Trophoblast cell (in vitro differentiated cells and primary cell): Measurements from ENCODE around the gene CACNA1I.

ENCODE experiments used
- DNase-seq, 2 donors: peaks; one replicate each; pipeline ENCODE4 v3.0.0-alpha.2; 2016
- H2AFZ ChIP-seq: 2 replicates; pipeline ENCODE4 v1.6.1; 2013; ENCODE audit warnings: low read length, moderate library complexity, mild to moderate bottlenecking; ENCODE audit not compliant: insufficient read depth, poor library complexity
- H2AK5ac ChIP-seq: 2 replicates; pipeline ENCODE4 v1.6.1; 2013; ENCODE audit warnings: mild to moderate bottlenecking, low read length
- H2BK120ac ChIP-seq: 2 replicates; pipeline ENCODE4 v1.6.1; 2013; ENCODE audit warnings: low read length, mild to moderate bottlenecking, moderate library complexity; ENCODE audit not compliant: insufficient read depth, poor library complexity
- H2BK12ac ChIP-seq: 2 replicates; pipeline ENCODE4 v1.6.1; 2013; ENCODE audit warnings: mild to moderate bottlenecking, low read length, moderate library complexity
- H2BK5ac ChIP-seq: 2 replicates; pipeline ENCODE4 v1.6.1; 2013; ENCODE audit warnings: low read length, low read depth, moderate library complexity, mild to moderate bottlenecking; ENCODE audit not compliant: poor library complexity
- H3K14ac ChIP-seq: 2 replicates; pipeline ENCODE4 v1.6.1; 2013; ENCODE audit warnings: mild to moderate bottlenecking, low read length
- H3K18ac ChIP-seq: 2 replicates; pipeline ENCODE4 v1.6.1; 2013; ENCODE audit warnings: mild to moderate bottlenecking, low read length
- H3K23ac ChIP-seq: 2 replicates; pipeline ENCODE4 v1.6.1; 2013; ENCODE audit warnings: low read length
- H3K27ac ChIP-seq: 2 replicates; pipeline ENCODE4 v1.5.1; 2013; ENCODE audit warnings: low read depth, mild to moderate bottlenecking, inconsistent platforms, low read length, moderate library complexity
- H3K27me3 ChIP-seq: 2 replicates; pipeline ENCODE4 v1.6.1; 2013; ENCODE audit warnings: inconsistent platforms, mild to moderate bottlenecking, low read length, moderate library complexity; ENCODE audit not compliant: insufficient read depth
- H3K36me3 ChIP-seq, 2 experiments: 1 replicate in 1 of 2; 2 replicates in 1 of 2; pipeline ENCODE4 v1.6.1; 2013; ENCODE audit warnings: low read length in 2 of 2, mild to moderate bottlenecking in 2 of 2, moderate library complexity in 1 of 2; ENCODE audit not compliant: insufficient read depth in 2 of 2, control insufficient read depth in 1 of 2
- H3K4ac ChIP-seq: 2 replicates; pipeline ENCODE4 v1.6.1; 2013; ENCODE audit warnings: low read depth, mild to moderate bottlenecking, low read length, moderate library complexity
- H3K4me1 ChIP-seq, 2 experiments: 1 replicate in 1 of 2; 2 replicates in 1 of 2; pipeline ENCODE4 v1.6.1; 2013; ENCODE audit warnings: low read length in 2 of 2, mild to moderate bottlenecking in 2 of 2, moderate library complexity in 1 of 2; ENCODE audit not compliant: insufficient read depth in 2 of 2, control insufficient read depth in 1 of 2
- H3K4me2 ChIP-seq: 2 replicates; pipeline ENCODE4 v1.6.1; 2013; ENCODE audit warnings: inconsistent platforms, mild to moderate bottlenecking, low read length, moderate library complexity
- H3K4me3 ChIP-seq: 2 replicates; pipeline ENCODE4 v1.5.1; 2013; ENCODE audit warnings: mild to moderate bottlenecking, low read depth, low read length, inconsistent platforms
- H3K79me1 ChIP-seq: one replicate; pipeline ENCODE4 v1.6.1; 2013; ENCODE audit warnings: low read length
- H3K79me2 ChIP-seq: 2 replicates; pipeline ENCODE4 v1.6.1; 2013; ENCODE audit warnings: low read length, mild to moderate bottlenecking; ENCODE audit not compliant: control insufficient read depth, insufficient read depth, poor library complexity
- H3K9ac ChIP-seq: 2 replicates; pipeline ENCODE4 v1.6.1; 2013; ENCODE audit warnings: mild to moderate bottlenecking, low read length
- H3K9me3 ChIP-seq: 2 replicates; pipeline ENCODE4 v1.6.1; 2013; ENCODE audit warnings: low read depth, mild to moderate bottlenecking, control low read depth, inconsistent platforms, low read length; ENCODE audit not compliant: insufficient read depth
- H4K12ac ChIP-seq: 2 replicates; pipeline ENCODE4 v1.6.1; 2013; ENCODE audit warnings: low read depth, mild to moderate bottlenecking, low read length, moderate library complexity
- H4K8ac ChIP-seq: 2 replicates; pipeline ENCODE4 v1.6.1; 2013; ENCODE audit warnings: low read depth, mild to moderate bottlenecking, low read length, moderate library complexity
- H4K91ac ChIP-seq: one replicate; pipeline ENCODE4 v1.6.1; 2013; ENCODE audit warnings: low read depth, mild to moderate bottlenecking, low read length, moderate library complexity
- WGBS: extraction: QIAGEN DNeasy Blood & Tissue Kit; methylation state at CpG from one replicate; pipeline ENCODE4 v1.1.7; 2013; ENCODE audit warnings: missing lambda C conversion rate; ENCODE audit not compliant: insufficient read length, insufficient coverage; ENCODE audit errors: extremely low coverage; 5-methylcytosine and 5-hydroxymethylcytosine counted together

CACNA1I gene

DNA sequence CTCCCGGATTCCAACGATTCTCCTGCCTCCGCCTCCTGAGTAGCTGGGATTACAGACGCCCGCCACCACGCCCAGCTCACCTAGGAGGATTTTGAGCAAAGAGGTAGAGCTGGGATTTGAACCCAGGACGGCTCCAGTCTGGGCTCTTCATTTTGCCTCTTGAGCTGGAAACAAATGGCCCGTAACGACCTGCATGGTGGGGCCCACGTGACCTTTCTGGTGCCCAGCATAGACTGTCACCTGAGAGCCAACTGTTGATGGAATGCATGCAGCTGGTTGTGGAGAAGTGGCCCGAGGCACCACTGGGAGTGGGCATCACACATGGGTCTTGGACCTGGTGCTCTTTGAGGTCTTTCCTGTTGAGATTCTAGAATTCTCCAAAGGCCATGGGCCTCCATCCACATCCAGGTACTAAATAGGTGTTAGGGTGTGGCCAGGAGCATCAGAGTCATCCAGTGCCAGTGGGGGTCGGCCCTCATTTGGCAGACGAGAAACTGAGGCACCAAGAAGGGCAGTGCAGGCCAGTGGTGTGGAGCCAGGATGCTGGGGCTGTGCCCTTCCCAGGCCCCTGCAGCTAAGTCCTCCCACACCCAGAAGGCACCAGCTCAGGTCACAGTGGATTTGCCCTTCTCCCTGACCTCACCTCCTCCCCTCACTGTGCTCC lies 46.3 kb upstream of the CACNA1I start:
- peaks cover 20% of the 10 kb centered on the region for H3K79me2 ChIP-seq
- no peak overlapping the region for H3K23ac ChIP-seq
- H3K14ac ChIP-seq = no peak overlapping the region
- no CpG with 5 or more reads among the region's 13 CpGs for WGBS
- H3K18ac ChIP-seq = peak overlapping the region; percentile 33
- H3K36me3 ChIP-seq = peaks cover 39 to 51% of the 10 kb centered on the region in 2 experiments
- H2BK120ac ChIP-seq = no peak overlapping the region
- no peak overlapping the region for H2AFZ ChIP-seq
- no peak overlapping the region for H4K8ac ChIP-seq
- no peak overlapping the region for H3K27ac ChIP-seq
- H2AK5ac ChIP-seq = no peak overlapping the region
- no peak overlapping the region for H4K91ac ChIP-seq
- H2BK12ac ChIP-seq = no peak overlapping the region
- H3K4me1 ChIP-seq = peaks cover 12 to 27% of the 10 kb centered on the region in 2 experiments
- H3K79me1 ChIP-seq = peaks cover 16% of the 10 kb centered on the region
- no peaks in the 10 kb centered on the region for H3K9me3 ChIP-seq
- H3K27me3 ChIP-seq = no peaks in the 10 kb centered on the region
- H4K12ac ChIP-seq = no peak overlapping the region
- peak in 1 of 2 donors; percentile 21 for DNase-seq
- no peak overlapping the region for H3K4ac ChIP-seq
- no peak overlapping the region for H2BK5ac ChIP-seq
- H3K4me2 ChIP-seq = no peak overlapping the region
- no peak overlapping the region for H3K4me3 ChIP-seq
- H3K9ac ChIP-seq = no peak overlapping the region

DNA sequence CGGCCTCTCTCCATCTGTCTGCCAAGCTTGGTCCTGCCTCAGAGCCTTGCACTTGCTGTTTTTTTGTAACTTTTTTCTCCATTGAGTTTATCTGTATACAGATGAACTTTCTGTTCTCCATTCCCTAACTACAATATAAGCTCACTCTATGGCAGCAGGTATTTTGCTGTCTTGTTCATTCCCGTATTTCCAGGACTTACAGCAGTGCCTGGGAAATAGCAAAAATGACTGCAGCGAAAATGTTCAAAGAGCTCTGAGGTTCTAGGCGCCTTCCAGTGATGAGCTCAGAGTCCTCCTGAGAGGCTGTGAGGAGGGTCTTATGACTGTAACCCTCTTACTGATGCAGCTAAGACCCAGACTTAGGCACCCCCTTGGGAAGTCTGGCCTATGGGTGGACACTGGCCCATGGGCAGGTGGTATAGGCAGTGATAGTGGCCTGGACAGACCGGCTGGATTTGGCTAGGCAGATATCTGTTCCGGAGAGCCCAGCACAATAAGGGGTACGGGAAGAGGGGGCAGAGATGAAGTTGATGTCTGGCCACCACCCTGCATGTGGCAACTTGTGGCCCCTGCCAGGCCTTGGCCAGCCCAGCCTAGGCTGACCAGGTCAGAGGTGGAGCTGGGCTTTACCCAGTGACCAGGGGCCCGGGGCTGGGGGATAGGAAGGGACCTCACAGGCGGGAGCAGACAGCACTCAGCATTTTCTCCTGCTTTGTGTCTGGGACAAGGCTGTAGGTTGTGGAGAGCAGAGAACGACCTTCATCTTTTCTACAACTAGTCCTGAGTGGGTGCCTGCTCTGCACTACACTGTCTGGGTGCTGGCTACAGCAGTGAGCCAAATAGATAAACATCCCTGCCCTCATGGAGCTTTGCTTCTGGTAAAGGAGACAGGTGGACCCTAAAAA lies 45.5 kb upstream of the CACNA1I start:
- no peak overlapping the region for H3K27ac ChIP-seq
- H3K4me1 ChIP-seq = peaks cover 12 to 27% of the 10 kb centered on the region in 2 experiments
- H3K36me3 ChIP-seq = peaks cover 46 to 58% of the 10 kb centered on the region in 2 experiments
- H3K4me3 ChIP-seq = no peak overlapping the region
- H3K4me2 ChIP-seq = no peak overlapping the region
- H2BK12ac ChIP-seq = no peak overlapping the region
- H2BK5ac ChIP-seq = no peak overlapping the region
- H3K14ac ChIP-seq = no peak overlapping the region
- peak in 1 of 2 donors; percentile 36 for DNase-seq
- no CpG with 5 or more reads among the region's 10 CpGs for WGBS
- no peak overlapping the region for H3K9ac ChIP-seq
- no peak overlapping the region for H2AK5ac ChIP-seq
- H4K8ac ChIP-seq = no peak overlapping the region
- H3K23ac ChIP-seq = no peak overlapping the region
- H2AFZ ChIP-seq = no peak overlapping the region
- no peak overlapping the region for H4K12ac ChIP-seq
- no peak overlapping the region for H3K18ac ChIP-seq
- H4K91ac ChIP-seq = no peak overlapping the region
- H3K79me2 ChIP-seq = peaks cover 17% of the 10 kb centered on the region
- H3K27me3 ChIP-seq = no peaks in the 10 kb centered on the region
- no peak overlapping the region for H3K4ac ChIP-seq
- no peak overlapping the region for H2BK120ac ChIP-seq
- H3K9me3 ChIP-seq = no peaks in the 10 kb centered on the region
- H3K79me1 ChIP-seq = peaks cover 10% of the 10 kb centered on the region

DNA sequence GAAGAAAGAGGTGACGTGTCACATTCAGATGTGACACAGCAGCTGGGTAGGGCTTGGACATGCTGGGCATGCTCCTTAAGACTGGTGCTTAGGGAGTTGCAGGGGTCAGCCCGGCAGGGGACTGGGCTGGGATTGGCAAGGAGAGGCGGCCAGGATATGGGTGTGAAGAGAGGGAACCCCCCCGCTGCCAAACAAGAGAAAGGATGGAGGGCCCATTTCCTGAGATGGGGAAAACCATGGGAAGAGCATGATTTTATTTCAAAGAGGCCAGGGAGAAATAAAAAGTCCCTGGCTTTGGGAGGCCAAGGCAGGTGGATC lies 44.9 kb upstream of the CACNA1I start:
- no peak for DNase-seq
- Histone ChIP-seq H3K79me2 (peaks cover 13% of the 10 kb centered on the region), H4K8ac (no peak overlapping the region), H4K91ac (no peak overlapping the region), H3K4me1 (peaks cover 12 to 27% of the 10 kb centered on the region in 2 experiments), H3K36me3 (peaks cover 46 to 60% of the 10 kb centered on the region in 2 experiments), H3K9me3 (no peaks in the 10 kb centered on the region), H2BK120ac (no peak overlapping the region), H3K4ac (no peak overlapping the region), H3K4me3 (no peak overlapping the region), H2AK5ac (no peak overlapping the region), H3K79me1 (peaks cover 5% of the 10 kb centered on the region), H2BK5ac (no peak overlapping the region), H3K18ac (no peak overlapping the region), H3K4me2 (no peak overlapping the region), H4K12ac (no peak overlapping the region), H2AFZ (no peak overlapping the region), H3K9ac (no peak overlapping the region), H2BK12ac (no peak overlapping the region), H3K27me3 (no peaks in the 10 kb centered on the region), H3K27ac (no peak overlapping the region), H3K14ac (no peak overlapping the region), H3K23ac (no peak overlapping the region)
- WGBS = no CpG with 5 or more reads among the region's 4 CpGs

DNA sequence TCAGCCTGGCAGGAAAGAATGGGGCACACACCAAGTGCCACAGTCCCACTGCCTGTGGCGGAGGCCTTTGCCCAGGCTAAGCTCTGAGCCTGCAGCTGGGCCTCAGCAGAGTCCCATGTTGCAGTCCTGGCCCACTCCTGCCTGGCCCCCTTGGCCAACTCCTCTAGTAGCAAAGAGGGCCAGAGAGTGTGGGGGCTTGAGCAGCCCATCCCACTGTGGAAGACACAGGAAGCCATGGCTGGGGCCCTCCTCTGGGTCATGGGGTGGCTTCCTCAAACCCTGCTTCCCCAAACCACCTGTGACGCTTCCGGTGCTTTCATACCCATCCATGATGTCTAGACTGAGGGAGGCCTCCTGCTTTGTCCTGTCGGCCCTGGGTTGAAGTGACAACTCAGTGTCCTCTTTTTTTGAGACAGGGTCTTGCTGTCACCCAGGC lies 43.8 kb upstream of the CACNA1I start:
- H3K14ac ChIP-seq = no peak overlapping the region
- H2BK5ac ChIP-seq = no peak overlapping the region
- no CpG with 5 or more reads among the region's 4 CpGs for WGBS

More for the DNA sequence above, 43.8 kb upstream of the CACNA1I start:
- no peak overlapping the region for H3K18ac ChIP-seq
- H3K79me1 ChIP-seq = peaks cover 2% of the 10 kb centered on the region
- no peaks in the 10 kb centered on the region for H3K27me3 ChIP-seq
- H3K4me2 ChIP-seq = no peak overlapping the region
- H2AK5ac ChIP-seq = no peak overlapping the region
- H4K91ac ChIP-seq = no peak overlapping the region
- no peaks in the 10 kb centered on the region for H3K9me3 ChIP-seq
- peaks cover 11 to 29% of the 10 kb centered on the region in 2 experiments for H3K4me1 ChIP-seq
- peak in 1 of 2 donors; percentile 55 for DNase-seq
- H4K8ac ChIP-seq = no peak overlapping the region
- peaks cover 44 to 55% of the 10 kb centered on the region in 2 experiments for H3K36me3 ChIP-seq
- H3K27ac ChIP-seq = peak overlapping the region; percentile 26
- H2BK120ac ChIP-seq = no peak overlapping the region
- H3K4ac ChIP-seq = no peak overlapping the region
- H2AFZ ChIP-seq = no peak overlapping the region
- H2BK12ac ChIP-seq = no peak overlapping the region
- H3K79me2 ChIP-seq = peaks cover 5% of the 10 kb centered on the region
- H3K9ac ChIP-seq = no peak overlapping the region
- H4K12ac ChIP-seq = no peak overlapping the region
- H3K23ac ChIP-seq = no peak overlapping the region
- no peak overlapping the region for H3K4me3 ChIP-seq
